Progenitor cell of endocrine pancreas (in vitro differentiated cells): ENCODE measurements around the gene HCST. TPM values are rescaled to one million over a fixed set of nuclear protein-coding genes. Genes with fewer than 3 reads are reported as not detected.

ENCODE experiments used
- DNase-seq: peaks from one replicate; pipeline ENCODE4 v3.0.0; 2021; ENCODE audit warnings: low spot score; ENCODE audit not compliant: unreplicated experiment
- H3K27ac Mint-ChIP-seq: 2 replicates; pipeline ENCODE4 v1.8.0; 2021; ENCODE audit warnings: mild to moderate bottlenecking, moderate library complexity, mixed read lengths
- H3K27me3 Mint-ChIP-seq: 2 replicates; pipeline ENCODE4 v1.8.0; 2021; ENCODE audit warnings: mixed read lengths
- H3K36me3 Mint-ChIP-seq: 2 replicates; pipeline ENCODE4 v1.8.0; 2022; ENCODE audit warnings: mixed read lengths; ENCODE audit not compliant: insufficient read depth
- H3K4me1 Mint-ChIP-seq: 2 replicates; pipeline ENCODE4 v1.8.0; 2021; ENCODE audit warnings: low read depth, mixed read lengths
- H3K4me3 Mint-ChIP-seq: 2 replicates; pipeline ENCODE4 v1.8.0; 2021; ENCODE audit warnings: low read depth, mild to moderate bottlenecking, moderate library complexity, mixed read lengths
- H3K9me3 Mint-ChIP-seq: 2 replicates; pipeline ENCODE4 v1.8.0; 2021; ENCODE audit warnings: low read depth, mixed read lengths
- CTCF ChIP-seq: fragments of 200-600 bp; sonication (generic); IDR thresholded peaks from one replicate; pipeline ENCODE4 v1.5.0; 2021; ENCODE audit warnings: antibody characterized with exemption, mild to moderate bottlenecking; ENCODE audit not compliant: unreplicated experiment
- total RNA-seq: library from RNA; stranded (reverse); gene quantifications from 2 replicates; pipeline ENCODE4 v1.2.1, GENCODE V29; 2021

HCST gene
- total RNA-seq, 1 donor from 2014 or later, result not detected

GRCh38 chr19:35921012-35921411, 18.7 kb downstream of the HCST start:
- H3K36me3 Mint-ChIP-seq, result no peaks in the 10 kb centered on the region
- peaks cover 6% of the 10 kb centered on the region for H3K9me3 Mint-ChIP-seq
- DNase-seq, result no peak
- H3K27ac Mint-ChIP-seq, result no peak overlapping the region
- no peak overlapping the region for H3K4me3 Mint-ChIP-seq
- no peak for TF ChIP-seq CTCF
- peaks cover 4% of the 10 kb centered on the region for H3K27me3 Mint-ChIP-seq
- H3K4me1 Mint-ChIP-seq, result no peaks in the 10 kb centered on the region

GRCh38 chr19:35925501-35925900, 23.2 kb downstream of the HCST start:
- no peak for DNase-seq
- Mint-ChIP-seq H3K4me3 (no peak overlapping the region), H3K4me1 (no peaks in the 10 kb centered on the region), H3K27me3 (peaks cover 11% of the 10 kb centered on the region), H3K9me3 (peaks cover 6% of the 10 kb centered on the region), H3K27ac (no peak overlapping the region), H3K36me3 (no peaks in the 10 kb centered on the region)
- TF ChIP-seq CTCF, result no peak

- H3K27me3 Mint-ChIP-seq, result peaks cover 11% of the 10 kb centered on the region
- peaks cover 6% of the 10 kb centered on the region for H3K9me3 Mint-ChIP-seq
- no peak overlapping the region for H3K27ac Mint-ChIP-seq
- no peak for TF ChIP-seq CTCF
- H3K4me3 Mint-ChIP-seq, result no peak overlapping the region
- peaks cover 5% of the 10 kb centered on the region for H3K4me1 Mint-ChIP-seq
- DNase-seq, result no peak
- no peaks in the 10 kb centered on the region for H3K36me3 Mint-ChIP-seq
These were observed 26.2 kb downstream of the HCST start for GRCh38 chr19:35928507-35928906.

DNA sequence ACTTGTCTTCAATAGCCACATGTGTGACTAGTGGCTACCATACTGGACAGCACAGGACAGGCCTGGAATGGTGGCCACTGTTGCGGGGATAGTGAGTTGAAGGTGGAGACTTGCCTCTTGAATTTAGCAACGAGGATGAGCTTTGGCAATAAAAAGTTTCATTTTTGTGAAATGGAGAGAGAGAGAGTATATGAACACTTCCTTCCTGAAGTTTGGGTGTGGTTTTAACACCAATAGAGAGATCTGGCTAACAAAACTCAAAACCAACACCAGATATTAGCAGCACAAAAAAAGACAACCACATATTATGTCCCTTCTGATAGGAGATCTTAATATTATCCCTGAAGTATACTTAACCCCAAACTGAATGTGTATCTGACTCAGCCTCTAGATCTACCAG, 27.5 kb downstream of the HCST start:
- peaks cover 5% of the 10 kb centered on the region for H3K4me1 Mint-ChIP-seq
- peaks cover 6% of the 10 kb centered on the region for H3K9me3 Mint-ChIP-seq
- peaks cover 11% of the 10 kb centered on the region for H3K27me3 Mint-ChIP-seq
- no peaks in the 10 kb centered on the region for H3K36me3 Mint-ChIP-seq
- TF ChIP-seq CTCF, result no peak
- H3K4me3 Mint-ChIP-seq, result no peak overlapping the region
- H3K27ac Mint-ChIP-seq, result no peak overlapping the region
- no peak for DNase-seq

DNA sequence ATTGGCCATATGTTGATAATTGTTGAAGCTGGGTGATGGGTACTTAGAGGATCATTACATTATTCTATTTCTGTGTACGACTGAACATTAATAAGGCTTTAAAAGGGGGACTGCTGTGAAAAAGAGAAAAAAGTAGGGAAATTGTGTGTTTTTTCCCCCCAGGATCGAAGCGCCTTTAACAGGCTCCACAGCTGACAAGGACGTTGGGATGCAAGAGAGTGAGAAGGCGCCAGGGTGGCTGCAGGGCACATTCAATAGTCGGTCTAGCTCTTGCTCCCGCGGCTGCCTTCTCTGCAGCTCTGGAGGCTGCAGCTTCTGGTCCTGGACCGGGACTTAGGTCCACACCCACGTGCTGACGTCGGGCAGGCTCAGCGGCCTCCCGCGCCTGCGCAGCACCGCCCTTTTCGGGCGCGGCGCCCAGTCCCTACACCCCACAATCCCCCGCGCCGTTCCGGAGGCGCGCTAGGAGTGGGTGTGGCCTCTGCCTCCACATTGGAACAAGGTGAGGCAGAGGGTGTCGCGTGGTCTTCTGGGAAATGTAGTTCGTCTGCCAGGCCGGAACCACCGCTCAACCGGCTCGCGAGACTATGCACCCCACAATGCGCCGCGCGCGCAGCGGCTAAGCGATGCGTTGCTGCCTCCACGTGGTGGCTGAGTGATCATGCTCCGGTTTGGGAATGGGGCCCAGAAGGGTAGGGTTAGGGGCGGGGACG, 29.0 kb downstream of the HCST start:
- Mint-ChIP-seq H3K27ac (peak overlapping the region; percentile 42), H3K27me3 (peaks cover 4% of the 10 kb centered on the region), H3K36me3 (no peaks in the 10 kb centered on the region), H3K4me3 (peak overlapping the region; percentile 56), H3K4me1 (peaks cover 10% of the 10 kb centered on the region), H3K9me3 (no peaks in the 10 kb centered on the region)
- peak; percentile 77 for TF ChIP-seq CTCF
- peak; percentile 98 for DNase-seq
